H9 (cell line): ENCODE results near the gene ACYP1. TPM values are rescaled to one million over a fixed set of nuclear protein-coding genes. Genes with fewer than 3 reads are reported as not detected.

ENCODE experiments used
- DNase-seq: peaks from one replicate; pipeline ENCODE4 v3.0.0-alpha.2; 2017
- H2AFZ ChIP-seq: one replicate; pipeline ENCODE4 v1.6.1; 2013; ENCODE audit warnings: mild to moderate bottlenecking, low read length, control low read depth, moderate library complexity
- H2AK5ac ChIP-seq: 2 replicates; pipeline ENCODE4 v1.6.1; 2013; ENCODE audit warnings: low read length, control low read depth, mixed read lengths; ENCODE audit not compliant: insufficient read length
- H2BK120ac ChIP-seq: one replicate; pipeline ENCODE4 v1.6.1; 2013; ENCODE audit warnings: low read depth, mild to moderate bottlenecking, low read length, control low read depth, inconsistent platforms; ENCODE audit not compliant: poor library complexity, severe bottlenecking
- H2BK12ac ChIP-seq: 2 replicates; pipeline ENCODE4 v1.6.1; 2013; ENCODE audit warnings: low read length, control low read depth, mixed read lengths, low read depth; ENCODE audit not compliant: insufficient read length
- H2BK15ac ChIP-seq: 2 replicates; pipeline ENCODE4 v1.6.1; 2013; ENCODE audit warnings: low read depth, low read length, control low read depth
- H2BK20ac ChIP-seq: one replicate; pipeline ENCODE4 v1.6.1; 2013; ENCODE audit warnings: low read depth, mild to moderate bottlenecking, low read length, control low read depth, inconsistent platforms; ENCODE audit not compliant: poor library complexity, severe bottlenecking
- H2BK5ac ChIP-seq: 2 replicates; pipeline ENCODE4 v1.6.1; 2013; ENCODE audit warnings: low read length, control low read depth, mixed read lengths; ENCODE audit not compliant: insufficient read length
- H3K14ac ChIP-seq: 2 replicates; pipeline ENCODE4 v1.6.1; 2013; ENCODE audit warnings: low read length, control low read depth; ENCODE audit not compliant: insufficient read depth
- H3K18ac ChIP-seq: 2 replicates; pipeline ENCODE4 v1.6.1; 2013; ENCODE audit warnings: low read depth, mild to moderate bottlenecking, mixed read lengths, low read length, control low read depth; ENCODE audit not compliant: insufficient read length
- H3K23ac ChIP-seq: 2 replicates; pipeline ENCODE4 v1.6.1; 2013; ENCODE audit warnings: low read length, control low read depth, mixed read lengths, low read depth; ENCODE audit not compliant: insufficient read length
- H3K23me2 ChIP-seq: 2 replicates; pipeline ENCODE4 v1.6.1; 2013; ENCODE audit warnings: low read depth, mild to moderate bottlenecking, mixed read lengths, low read length, control low read depth; ENCODE audit not compliant: insufficient read length, poor library complexity, severe bottlenecking
- H3K27ac ChIP-seq: 2 replicates; pipeline ENCODE4 v1.5.1; 2013; ENCODE audit warnings: low read length, control low read depth, mixed read lengths, low read depth; ENCODE audit not compliant: insufficient read length
- H3K27me3 ChIP-seq: 2 replicates; pipeline ENCODE4 v1.6.1; 2013; ENCODE audit warnings: low read length, control low read depth, inconsistent platforms; ENCODE audit not compliant: insufficient read depth
- H3K4ac ChIP-seq: 2 replicates; pipeline ENCODE4 v1.6.1; 2013; ENCODE audit warnings: low read depth, mild to moderate bottlenecking, control low read depth, inconsistent platforms, low read length, moderate library complexity
- H3K4me1 ChIP-seq: 2 replicates; pipeline ENCODE4 v1.6.1; 2013; ENCODE audit warnings: low read length, control low read depth, inconsistent platforms; ENCODE audit not compliant: insufficient read depth
- H3K4me2 ChIP-seq: 2 replicates; pipeline ENCODE4 v1.6.1; 2013; ENCODE audit warnings: low read length, control low read depth, mixed read lengths; ENCODE audit not compliant: insufficient read length, insufficient read depth
- H3K56ac ChIP-seq: 2 replicates; pipeline ENCODE4 v1.6.1; 2013; ENCODE audit warnings: low read depth, mild to moderate bottlenecking, mixed read lengths, low read length, control low read depth; ENCODE audit not compliant: insufficient read length
- H3K79me1 ChIP-seq: 2 replicates; pipeline ENCODE4 v1.6.1; 2013; ENCODE audit warnings: low read depth, mild to moderate bottlenecking, moderate library complexity, low read length, control low read depth, inconsistent platforms; ENCODE audit not compliant: insufficient read depth, poor library complexity, severe bottlenecking
- H3K79me2 ChIP-seq: 2 replicates; pipeline ENCODE4 v1.6.1; 2013; ENCODE audit warnings: low read length, control low read depth, inconsistent platforms; ENCODE audit not compliant: insufficient read depth
- H3K9ac ChIP-seq: 2 replicates; pipeline ENCODE4 v1.6.1; 2013; ENCODE audit warnings: low read length, control low read depth, mixed read lengths; ENCODE audit not compliant: insufficient read length; ENCODE audit errors: extremely low read depth
- H3K9me3 ChIP-seq: one replicate; pipeline ENCODE4 v1.6.1; 2013; ENCODE audit warnings: low read depth, low read length, inconsistent platforms; ENCODE audit not compliant: control insufficient read depth
- H3T11ph ChIP-seq: one replicate; pipeline ENCODE4 v1.6.1; 2013; ENCODE audit warnings: mild to moderate bottlenecking, low read length, control low read depth, inconsistent platforms
- H4K20me1 ChIP-seq: one replicate; pipeline ENCODE4 v1.6.1; 2013; ENCODE audit not compliant: control insufficient read depth, insufficient read length, insufficient read depth
- H4K5ac ChIP-seq: 2 replicates; pipeline ENCODE4 v1.6.1; 2013; ENCODE audit warnings: low read depth, mild to moderate bottlenecking, mixed read lengths, low read length, control low read depth; ENCODE audit not compliant: insufficient read length
- H4K8ac ChIP-seq: replicated peaks from 2 replicates; pipeline ENCODE4 v1.6.1; 2013; ENCODE audit warnings: low read length, control low read depth, mixed read lengths, low read depth; ENCODE audit not compliant: insufficient read length
- H4K91ac ChIP-seq: 2 replicates; pipeline ENCODE4 v1.6.1; 2013; ENCODE audit warnings: low read depth, mild to moderate bottlenecking, moderate library complexity, mixed read lengths, low read length, control low read depth; ENCODE audit not compliant: insufficient read length
- H3K27ac Mint-ChIP-seq, 3 experiments: 2 replicates in 2 of 3; 3 replicates in 1 of 3; pipeline ENCODE4 v1.8.0; 2020 to 2021; ENCODE audit warnings: mixed read lengths in 3 of 3, mild to moderate bottlenecking in 1 of 3, moderate library complexity in 1 of 3
- H3K27me3 Mint-ChIP-seq: 2 replicates; pipeline ENCODE4 v1.8.0; 2021; ENCODE audit warnings: low read depth, mild to moderate bottlenecking, moderate library complexity, mixed read lengths
- H3K36me3 Mint-ChIP-seq, 3 experiments: 2 replicates in 2 of 3; 3 replicates in 1 of 3; pipeline ENCODE4 v1.8.0; 2020 to 2021; ENCODE audit warnings: low read depth in 3 of 3, mixed read lengths in 3 of 3; ENCODE audit not compliant: insufficient read depth in 1 of 3
- H3K4me1 Mint-ChIP-seq, 2 experiments: 2 replicates each; pipeline ENCODE4 v1.8.0; 2020; ENCODE audit warnings: mixed read lengths in 2 of 2
- H3K4me3 Mint-ChIP-seq, 2 experiments: 2 replicates in 1 of 2; 3 replicates in 1 of 2; pipeline ENCODE4 v1.8.0; 2020 to 2021; ENCODE audit warnings: mild to moderate bottlenecking in 2 of 2, mixed read lengths in 2 of 2, moderate library complexity in 1 of 2
- H3K9me3 Mint-ChIP-seq, 2 experiments: 2 replicates in 1 of 2; 3 replicates in 1 of 2; pipeline ENCODE4 v1.8.0; 2020; ENCODE audit warnings: mild to moderate bottlenecking in 2 of 2, mixed read lengths in 2 of 2, moderate library complexity in 1 of 2
- WGBS: extraction: QIAGEN DNeasy Blood & Tissue Kit; methylation state at CpG from one replicate; pipeline ENCODE4 v1.1.7; 2013; ENCODE audit warnings: missing lambda C conversion rate, low lambda C conversion rate, mixed read lengths; ENCODE audit not compliant: insufficient read length; ENCODE audit errors: extremely low coverage; 5-methylcytosine and 5-hydroxymethylcytosine counted together
- total RNA-seq: library from RNA; stranded (reverse); gene quantifications from 2 replicates; pipeline ENCODE4 v1.2.1, GENCODE V29; 2021
- TF ChIP-seq, protein P1 (sequence below): fragments of 200-600 bp; sonication (generic); conservative IDR thresholded peaks from 3 replicates; pipeline ENCODE4 v1.8.0; 2021; ENCODE audit warnings: antibody characterized with exemption, mild to moderate bottlenecking

The ACYP1 gene
- total RNA-seq, 1 experiment from 2014 or later, result 18.9 TPM

DNA sequence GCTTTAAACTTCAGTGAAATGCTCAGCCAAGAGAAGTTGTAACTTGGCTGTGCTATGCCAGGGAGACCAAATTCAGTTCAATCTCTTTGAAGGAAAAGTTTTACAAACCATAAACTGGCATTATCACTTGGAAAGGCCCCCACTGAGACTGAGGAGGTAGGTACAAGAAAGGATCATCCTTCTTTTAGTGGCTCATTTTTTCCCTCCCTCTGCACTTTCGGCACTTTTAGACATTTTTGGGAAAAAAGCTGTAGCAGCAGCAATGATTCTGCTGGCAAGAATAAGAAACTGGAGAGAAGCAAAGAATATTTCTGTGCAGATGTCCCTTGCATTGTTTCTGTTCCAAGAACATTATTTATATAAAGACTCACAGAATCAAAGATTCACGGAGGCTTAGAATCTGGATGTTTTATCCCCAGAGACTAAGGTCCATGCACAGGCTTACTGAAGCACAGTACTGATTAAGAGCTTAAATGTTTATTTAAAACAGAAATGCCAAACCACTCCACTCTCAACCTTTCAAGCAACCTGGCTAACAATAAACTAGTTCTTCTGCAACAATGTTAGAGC, 17.9 kb upstream of the ACYP1 start:
- Mint-ChIP-seq H3K27ac (no peak overlapping the region), H3K4me1 (no peaks in the 10 kb centered on the region), H3K36me3 (peaks cover 4 to 46% (median 28%) of the 10 kb centered on the region in 3 experiments; a peak in 6 of 7 replicates), H3K27me3 (no peaks in the 10 kb centered on the region), H3K9me3 (no peaks in the 10 kb centered on the region), H3K4me3 (no peak overlapping the region)
- H3K79me1 ChIP-seq, result no peaks in the 10 kb centered on the region
- no peak overlapping the region for H2BK120ac ChIP-seq
- no peaks in the 10 kb centered on the region for H3K9me3 ChIP-seq
- no peak overlapping the region for H2AFZ ChIP-seq
- H3K14ac ChIP-seq, result no peak overlapping the region
- H3K79me2 ChIP-seq, result no peaks in the 10 kb centered on the region
- no peak overlapping the region for H3K9ac ChIP-seq
- H3K4ac ChIP-seq, result no peak overlapping the region
- H4K20me1 ChIP-seq, result no peaks in the 10 kb centered on the region
- no peak overlapping the region for H3K27ac ChIP-seq
- no peak overlapping the region for H2BK12ac ChIP-seq
- H3K18ac ChIP-seq, result no peak overlapping the region
- no peak overlapping the region for H3T11ph ChIP-seq
- no peak for DNase-seq
- H2BK5ac ChIP-seq, result no peak overlapping the region
- no CpG with 5 or more reads among the region's 2 CpGs for WGBS
- no peaks in the 10 kb centered on the region for H3K23me2 ChIP-seq
- no peak overlapping the region for H2BK15ac ChIP-seq
- H2BK20ac ChIP-seq, result no peak overlapping the region
- no peak overlapping the region for H3K23ac ChIP-seq
- no peak overlapping the region for H2AK5ac ChIP-seq
- no peak overlapping the region for H4K5ac ChIP-seq
- H3K56ac ChIP-seq, result no peak overlapping the region
- no peaks in the 10 kb centered on the region for H3K27me3 ChIP-seq
- no peak overlapping the region for H4K91ac ChIP-seq
- no peak overlapping the region for H4K8ac ChIP-seq
- H3K4me1 ChIP-seq, result no peaks in the 10 kb centered on the region
- no peak overlapping the region for H3K4me2 ChIP-seq
- TF ChIP-seq, protein P1, sequence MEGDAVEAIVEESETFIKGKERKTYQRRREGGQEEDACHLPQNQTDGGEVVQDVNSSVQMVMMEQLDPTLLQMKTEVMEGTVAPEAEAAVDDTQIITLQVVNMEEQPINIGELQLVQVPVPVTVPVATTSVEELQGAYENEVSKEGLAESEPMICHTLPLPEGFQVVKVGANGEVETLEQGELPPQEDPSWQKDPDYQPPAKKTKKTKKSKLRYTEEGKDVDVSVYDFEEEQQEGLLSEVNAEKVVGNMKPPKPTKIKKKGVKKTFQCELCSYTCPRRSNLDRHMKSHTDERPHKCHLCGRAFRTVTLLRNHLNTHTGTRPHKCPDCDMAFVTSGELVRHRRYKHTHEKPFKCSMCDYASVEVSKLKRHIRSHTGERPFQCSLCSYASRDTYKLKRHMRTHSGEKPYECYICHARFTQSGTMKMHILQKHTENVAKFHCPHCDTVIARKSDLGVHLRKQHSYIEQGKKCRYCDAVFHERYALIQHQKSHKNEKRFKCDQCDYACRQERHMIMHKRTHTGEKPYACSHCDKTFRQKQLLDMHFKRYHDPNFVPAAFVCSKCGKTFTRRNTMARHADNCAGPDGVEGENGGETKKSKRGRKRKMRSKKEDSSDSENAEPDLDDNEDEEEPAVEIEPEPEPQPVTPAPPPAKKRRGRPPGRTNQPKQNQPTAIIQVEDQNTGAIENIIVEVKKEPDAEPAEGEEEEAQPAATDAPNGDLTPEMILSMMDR, result no peak
